Superior temporal gyrus (tissue), 1 donor: ENCODE data around the gene STAC3.

ENCODE experiments used
- DNase-seq: peaks from one replicate; pipeline ENCODE4 v3.0.0-alpha.2; 2016; ENCODE audit errors: extremely low spot score

The STAC3 gene

DNA sequence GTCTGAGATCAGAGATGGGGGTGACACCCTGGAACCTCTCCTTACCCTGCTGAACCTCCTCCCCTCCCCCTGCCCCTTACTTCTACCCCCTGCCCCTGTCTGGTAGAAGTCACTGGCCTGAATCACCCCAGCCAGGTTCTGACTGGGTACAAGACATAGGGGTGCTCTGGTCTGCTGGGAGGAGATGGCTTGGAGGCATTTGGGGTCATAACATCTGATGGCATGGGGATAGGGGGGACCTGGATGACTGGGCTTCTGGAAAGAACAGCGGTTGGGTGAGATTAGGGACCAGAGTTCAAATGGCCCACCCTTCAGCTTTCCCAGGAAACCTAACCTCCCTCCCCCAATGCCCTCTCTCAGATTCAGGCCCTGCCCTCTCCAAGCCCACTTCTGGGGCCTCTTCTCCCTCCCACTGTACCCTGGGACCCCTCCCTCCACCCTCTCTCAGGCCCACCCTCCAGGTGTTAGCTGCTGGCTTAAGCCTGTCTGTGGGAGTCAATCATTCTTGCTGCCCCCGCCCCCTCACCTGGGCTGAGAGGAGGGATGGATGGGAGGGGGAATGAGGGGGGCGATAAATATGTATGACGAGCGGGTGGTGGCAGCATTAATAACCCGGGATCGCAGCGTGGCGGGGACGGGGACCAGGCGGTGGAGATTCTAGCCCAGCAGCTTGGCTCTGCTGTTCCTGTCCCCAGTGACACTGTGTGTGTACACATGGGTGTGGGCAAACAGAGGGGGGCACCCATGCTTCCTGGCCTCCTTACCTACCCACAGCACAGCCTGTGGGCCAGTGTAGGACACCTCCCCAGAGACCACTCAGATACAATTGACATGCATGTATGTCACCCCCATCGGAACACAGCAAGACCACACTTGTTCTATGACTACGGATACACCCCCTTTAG, 28.4 kb downstream of the STAC3 start:
- no peak for DNase-seq

DNA sequence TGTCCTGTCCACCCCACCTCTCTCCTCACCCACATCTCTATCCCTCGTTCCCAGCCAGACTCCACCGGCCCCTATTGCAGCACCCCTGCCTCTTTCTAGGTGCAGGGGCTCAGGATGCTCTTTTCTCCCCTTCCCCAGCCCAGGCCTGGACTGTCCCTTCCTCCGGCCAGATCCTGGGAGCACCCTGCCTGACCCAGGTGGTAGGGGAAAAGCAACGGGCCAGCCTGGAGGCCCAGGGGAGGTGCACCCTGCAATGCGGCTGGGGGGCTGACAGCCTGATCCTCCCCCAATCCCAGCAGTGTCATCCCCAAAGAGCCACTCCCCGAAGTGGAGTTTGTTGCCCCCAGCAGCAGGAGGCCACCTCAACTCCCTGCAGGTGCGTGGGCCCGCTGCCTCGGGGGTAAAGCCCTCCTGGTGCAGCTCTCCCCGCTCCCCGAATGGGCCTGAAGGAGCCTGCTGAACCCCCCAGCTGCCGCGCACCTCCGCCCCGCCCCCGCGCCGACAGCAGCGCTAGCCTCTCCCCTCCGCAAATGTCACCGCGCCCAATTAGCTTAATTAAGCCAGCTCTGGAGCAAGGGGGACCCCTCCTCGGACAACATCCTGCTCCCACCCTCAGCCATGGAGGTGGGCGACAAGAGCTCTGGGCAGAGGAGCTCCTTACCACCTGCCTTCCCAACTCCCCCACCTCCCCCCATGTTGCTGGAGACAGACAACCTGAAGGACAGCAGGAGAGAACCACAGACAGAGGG, 29.6 kb downstream of the STAC3 start:
- no peak for DNase-seq

DNA sequence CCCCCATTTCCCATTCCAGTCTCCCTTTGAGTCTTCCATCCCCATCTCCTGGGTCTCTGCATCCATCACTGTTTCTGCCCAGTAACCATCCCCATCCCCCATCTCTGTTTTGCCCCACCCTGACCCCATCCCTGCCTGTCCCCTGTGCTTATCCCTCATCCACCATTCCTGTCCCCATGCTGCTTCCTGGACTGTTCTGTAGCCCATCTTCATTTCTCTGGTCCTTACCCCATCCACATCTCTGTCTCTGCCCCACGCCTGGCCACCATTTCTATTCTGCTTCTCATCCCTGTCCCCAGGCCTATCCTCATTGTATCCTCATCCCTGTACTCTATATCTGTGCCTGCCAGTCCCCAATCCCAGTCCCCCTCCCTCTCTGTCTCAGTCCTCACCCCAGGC, 30.2 kb downstream of the STAC3 start:
- no peak for DNase-seq

DNA sequence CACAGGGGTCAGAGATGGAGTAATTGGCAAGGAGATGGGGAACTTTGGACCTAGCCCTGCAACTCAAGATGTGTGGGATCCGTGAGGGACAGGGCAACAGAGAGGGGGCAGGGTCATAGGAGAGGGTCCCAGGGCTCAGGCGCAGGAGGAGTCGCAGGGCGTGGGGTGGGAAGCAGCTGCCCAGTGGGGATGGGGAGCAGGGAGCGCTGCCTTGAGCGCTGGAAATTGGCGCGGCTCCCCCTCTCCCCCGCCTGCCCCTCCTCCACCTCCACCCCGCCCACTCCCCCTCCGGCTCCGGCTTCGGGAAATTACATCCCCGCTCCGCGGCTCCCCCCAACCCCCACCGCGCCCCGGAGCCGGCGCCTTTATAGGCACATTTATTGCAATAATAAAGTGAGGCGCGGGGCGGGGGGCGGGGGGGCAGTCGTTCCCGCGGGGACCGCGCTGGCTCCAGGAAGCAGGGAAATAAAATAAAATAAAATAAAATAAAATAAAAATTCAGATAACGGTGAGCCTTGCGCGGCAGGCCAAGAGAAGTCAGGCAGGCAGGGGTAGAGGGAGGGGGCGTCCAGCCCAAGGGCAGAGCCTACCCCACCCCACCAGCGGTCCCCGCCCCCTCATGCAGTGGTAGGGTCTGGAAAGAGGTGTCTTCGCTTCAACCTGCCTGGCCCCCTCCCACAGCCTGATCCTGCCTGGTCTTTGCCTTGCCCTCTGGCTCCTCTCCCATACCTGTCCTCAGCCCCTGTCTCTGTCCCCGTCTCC, 30.8 kb downstream of the STAC3 start:
- no peak for DNase-seq

GRCh38 chr12:57219205-57219992, 31.6 kb downstream of the STAC3 start:
- DNase-seq = no peak

DNA sequence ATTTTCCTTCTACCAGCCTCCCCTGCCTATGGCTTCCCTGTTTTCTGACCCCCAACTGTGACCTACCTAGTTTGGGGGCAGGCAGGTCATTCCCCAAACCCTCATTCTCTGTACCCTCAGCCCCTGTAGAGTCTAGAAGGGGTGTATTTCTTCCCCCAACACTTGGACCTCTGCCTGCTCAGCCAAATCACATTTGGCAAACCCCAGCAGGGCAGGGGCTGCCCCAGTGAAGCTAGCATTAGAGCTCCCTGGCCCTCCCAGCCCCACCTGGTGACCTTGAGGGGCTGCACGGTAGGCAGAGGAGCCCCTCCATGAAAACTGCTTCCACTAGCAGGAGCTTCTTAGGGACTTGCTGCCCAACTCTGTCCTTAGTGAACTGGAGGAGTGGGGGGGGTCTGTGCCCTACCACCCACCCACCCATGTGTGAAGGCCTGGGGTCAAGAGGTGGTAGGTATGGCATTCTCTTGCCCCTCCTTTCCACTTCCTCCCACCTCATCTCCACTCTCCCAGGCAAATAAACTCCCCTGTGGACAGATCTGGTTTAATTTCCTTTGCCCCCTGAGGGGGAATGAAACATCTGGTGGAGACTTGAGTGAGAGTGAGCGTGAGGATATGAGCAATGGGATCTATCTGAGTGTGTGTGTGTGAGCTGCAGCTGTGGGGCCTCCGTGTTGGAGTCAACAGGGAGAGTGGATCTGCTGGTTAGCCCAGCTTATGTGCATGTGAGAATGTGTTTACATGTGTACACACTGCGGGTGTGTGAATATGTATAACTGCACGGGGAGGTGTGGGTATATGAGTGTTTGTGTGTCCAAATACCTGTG, 32.7 kb downstream of the STAC3 start:
- DNase-seq = no peak

DNA sequence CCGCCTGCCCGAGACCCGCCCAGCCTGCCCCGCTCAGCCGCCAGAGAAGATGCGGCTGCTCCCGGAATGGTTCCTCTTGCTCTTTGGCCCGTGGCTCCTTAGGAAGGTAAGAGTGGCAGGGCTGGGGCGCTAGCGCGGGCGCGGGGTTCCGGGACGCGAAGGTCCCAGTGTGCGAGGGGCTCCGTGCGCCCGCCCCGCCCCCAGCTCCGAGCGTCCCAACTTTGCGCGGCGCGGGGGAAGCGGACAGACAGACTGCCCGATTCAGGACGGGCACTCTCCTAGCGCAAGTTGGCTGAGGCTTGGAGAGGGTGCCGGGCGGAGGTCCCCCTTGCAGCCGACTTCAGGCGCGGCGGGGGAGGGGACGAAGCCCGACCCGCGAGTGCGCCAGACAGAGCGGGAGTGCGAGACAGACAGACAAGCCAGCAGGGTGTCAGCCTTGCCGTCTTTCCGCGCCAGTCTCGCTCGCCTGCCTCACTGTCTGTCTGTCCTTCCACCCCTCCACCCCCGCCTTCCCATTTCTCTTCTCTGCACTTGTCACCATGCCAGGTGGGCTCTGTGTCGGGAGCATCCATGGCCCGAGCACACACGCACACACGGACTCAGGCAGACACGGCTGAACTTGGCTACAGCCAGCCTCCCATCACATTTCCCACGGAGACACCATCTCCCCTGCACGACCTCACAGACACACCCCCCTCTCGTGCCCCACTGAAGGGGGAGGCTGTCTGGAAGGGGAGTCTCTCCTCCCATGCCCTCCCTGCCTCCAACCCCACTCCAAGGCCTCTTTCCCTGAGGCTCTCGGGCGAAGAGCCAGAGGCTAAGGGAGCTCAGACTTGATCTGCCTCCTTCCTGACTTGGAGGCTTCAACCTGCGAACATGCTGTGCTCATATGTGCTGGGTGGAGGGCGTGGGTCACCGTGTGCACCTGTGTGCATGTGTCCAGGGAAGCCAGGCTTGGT, 33.8 kb downstream of the STAC3 start:
- DNase-seq = no peak

DNA sequence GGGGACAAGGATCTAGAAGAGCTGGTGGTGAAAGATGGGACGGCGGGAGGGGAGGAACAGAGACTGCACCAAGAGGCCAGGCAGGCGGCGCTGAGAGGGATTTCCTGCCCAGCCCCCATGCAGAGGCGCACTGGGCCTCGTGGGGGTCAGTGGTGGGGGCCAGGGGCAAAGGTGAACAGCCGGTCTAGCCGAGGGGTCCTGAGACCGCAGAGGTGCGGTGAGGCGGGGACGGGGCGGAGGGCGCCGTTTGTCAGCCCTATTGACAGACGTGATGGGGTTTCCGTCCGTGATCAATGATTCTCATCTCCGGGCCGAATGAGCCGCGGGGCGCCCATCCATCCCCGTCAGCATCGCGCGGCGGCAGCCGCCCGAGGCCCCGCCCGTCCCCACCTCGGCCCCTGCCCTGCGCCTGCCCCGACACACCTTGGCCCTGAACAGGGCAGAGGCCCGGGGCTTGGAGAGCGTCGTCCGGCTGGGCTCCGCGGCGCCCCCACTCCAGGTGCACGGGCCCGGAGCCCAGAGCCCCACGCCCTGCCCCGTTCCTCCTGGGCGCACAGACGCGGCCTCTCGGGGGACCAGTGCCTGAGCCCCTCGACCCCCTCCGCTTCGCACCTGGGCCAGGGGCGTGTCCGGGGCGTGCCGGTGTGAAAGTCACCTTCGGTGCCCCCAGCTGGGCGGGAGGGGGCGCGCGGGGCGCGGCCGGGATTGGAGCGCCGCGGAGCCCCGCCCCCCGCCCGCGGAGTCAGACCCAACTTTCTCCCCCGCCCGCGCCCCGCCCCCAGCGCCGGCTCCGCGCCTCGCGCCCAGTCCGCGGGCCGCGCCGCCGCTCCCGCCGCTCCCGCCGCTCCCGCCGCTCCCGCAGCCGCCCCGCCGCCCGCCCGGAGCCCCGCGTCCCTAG, 34.7 kb downstream of the STAC3 start, which contains the start of gene NXPH4:
NXPH4 (plus strand) TSS at position 781 of the 898 bp plus-strand sequence. CDS start 176 bp downstream, outside the sequence.
- no peak for DNase-seq

GRCh38 chr12:57215668-57216013, 35.3 kb downstream of the STAC3 start:
- DNase-seq = no peak

DNA sequence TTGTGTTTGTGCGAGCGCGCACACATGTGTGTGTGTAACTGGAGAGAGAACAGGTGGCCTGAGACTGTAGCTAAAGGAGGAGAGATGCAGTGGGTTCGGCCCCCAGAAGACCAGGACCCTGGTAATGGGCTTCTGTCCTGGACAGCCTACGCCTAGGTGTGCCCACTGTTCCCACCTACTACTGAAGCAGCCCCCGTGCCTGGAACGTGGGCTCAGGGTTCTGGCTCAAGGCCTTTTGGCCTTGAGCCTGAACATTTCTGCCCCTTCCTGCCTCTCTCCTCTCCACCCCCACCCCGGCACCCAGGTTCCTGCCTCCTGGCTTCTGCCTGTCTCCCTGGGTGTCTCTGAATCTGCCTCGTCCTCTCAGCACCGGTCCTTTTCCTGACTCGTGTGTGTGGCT, 35.9 kb downstream of the STAC3 start:
- no peak for DNase-seq

- peak; percentile 50 for DNase-seq
Measured at GRCh38 chr12:57214398-57214781, 36.6 kb downstream of the STAC3 start.

DNA sequence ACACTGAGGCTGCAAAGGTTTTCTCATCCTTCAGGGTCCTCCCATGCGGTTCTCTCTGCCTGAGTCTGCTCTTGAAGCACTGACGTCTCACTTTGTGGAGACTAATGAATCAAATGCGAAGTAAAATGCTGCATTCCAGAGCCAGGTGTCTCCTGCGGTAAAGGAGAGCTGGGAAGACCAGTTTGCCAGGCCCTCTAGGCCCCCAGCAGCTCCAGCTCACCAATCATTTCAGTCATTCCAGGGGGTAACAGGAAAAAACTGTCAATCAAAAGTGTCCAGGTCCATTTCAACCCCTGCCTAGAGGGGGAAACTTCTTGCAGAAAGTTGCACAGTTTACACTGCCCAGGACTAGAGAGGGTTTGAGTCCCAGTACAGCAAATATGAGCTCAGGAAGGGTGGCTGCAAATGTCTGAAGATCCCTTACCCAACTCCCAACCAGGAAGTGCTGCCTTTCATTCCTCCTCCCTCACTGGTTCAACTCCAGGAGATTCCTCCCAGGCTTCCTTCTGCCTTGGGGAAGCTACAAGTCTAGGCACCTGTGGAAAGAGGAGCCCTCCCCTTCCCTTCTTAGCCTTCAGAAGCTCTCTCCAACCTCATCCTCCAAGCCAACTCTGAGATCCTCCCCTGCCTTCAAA, 37.1 kb downstream of the STAC3 start:
- DNase-seq = no peak

- peak; percentile 93 for DNase-seq
Measured at GRCh38 chr12:57213058-57213715, 37.8 kb downstream of the STAC3 start.

GRCh38 chr12:57212701-57213057, 38.3 kb downstream of the STAC3 start:
- no peak for DNase-seq

- no peak for DNase-seq
Measured at GRCh38 chr12:57211791-57212700, 38.9 kb downstream of the STAC3 start.
